Astrocyte of the cerebellum (primary cell): ENCODE data around the gene RASSF9.

ENCODE experiments used
- DNase-seq: peaks from one replicate; pipeline ENCODE4 v3.0.0-alpha.2; 2011; ENCODE audit warnings: low read depth
- H3K4me3 ChIP-seq: 2 replicates; pipeline ENCODE4 v1.5.1; 2011; ENCODE audit warnings: mild to moderate bottlenecking, low read depth, low read length, moderate library complexity
- CTCF ChIP-seq: IDR thresholded peaks from 2 replicates; pipeline ENCODE4 v1.5.1; 2012; ENCODE audit warnings: low read length, low read depth, moderate library complexity, mild to moderate bottlenecking; ENCODE audit errors: missing control alignments
- in situ Hi-C: cut with HindIII; loops from 2 replicates; pipeline ENCODE4 v1.10.0; 2017; ENCODE audit warnings: low sequenced_read_pairs

Gene RASSF9

DNA sequence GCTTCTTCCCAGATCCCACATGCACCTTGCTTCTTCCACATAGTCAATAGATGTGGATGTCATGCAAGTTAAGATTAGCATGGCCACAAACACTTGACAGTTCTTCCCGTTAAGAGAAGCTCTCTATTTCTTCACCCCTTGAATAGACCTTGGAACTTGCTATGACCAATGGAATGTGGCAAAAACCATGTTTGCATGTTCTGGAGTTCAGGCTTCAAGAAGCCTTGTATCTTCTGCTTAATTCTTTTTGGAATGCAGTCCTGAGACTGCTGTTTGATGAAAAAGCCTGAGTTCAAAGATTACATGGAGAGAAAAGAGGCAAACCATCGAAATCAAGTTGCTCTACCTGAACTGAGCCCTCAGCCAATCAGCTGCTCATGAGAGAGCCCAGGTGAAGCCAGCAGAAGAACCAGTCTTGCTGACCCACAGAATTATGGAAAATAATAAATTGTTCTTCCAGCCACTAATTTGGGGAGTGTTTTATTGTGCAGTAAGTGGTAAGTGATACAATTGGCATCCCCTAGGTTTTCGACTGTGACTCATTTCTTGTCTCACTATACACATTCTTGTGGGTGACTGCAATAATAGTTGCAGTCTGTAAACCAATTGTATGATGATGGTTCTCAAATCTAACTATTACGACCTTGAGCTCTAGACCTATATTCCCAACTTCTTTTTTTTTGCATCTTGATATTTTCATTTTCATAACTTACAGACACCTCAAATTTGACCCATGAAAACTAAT lies 12.6 kb downstream of the RASSF9 start:
- in situ Hi-C loops, result no loop called here
- peak; percentile 73 for DNase-seq
- no peak overlapping the region for H3K4me3 ChIP-seq
- no peak for TF ChIP-seq CTCF

DNA sequence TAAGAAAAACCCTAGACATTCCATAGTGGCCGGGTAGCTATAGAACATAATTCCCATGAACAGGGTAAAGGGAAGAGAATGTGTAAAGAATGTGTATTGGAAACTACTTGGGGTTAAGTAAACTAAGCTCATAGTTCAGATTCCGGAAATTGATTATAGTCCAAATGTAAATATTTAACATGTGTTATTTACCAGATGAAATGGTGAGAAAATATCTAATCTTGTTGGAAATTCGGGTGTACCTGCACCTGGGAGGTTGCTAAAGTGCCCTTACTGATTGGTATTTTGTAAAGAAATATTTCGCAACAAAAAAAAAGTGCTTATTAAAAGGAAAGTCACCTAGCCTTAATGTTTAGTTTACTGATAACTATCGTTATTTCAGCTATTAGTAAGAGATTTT lies 14.4 kb downstream of the RASSF9 start:
- no peak for DNase-seq
- in situ Hi-C loops, result no loop called here
- TF ChIP-seq CTCF, result no peak
- H3K4me3 ChIP-seq, result no peak overlapping the region

DNA sequence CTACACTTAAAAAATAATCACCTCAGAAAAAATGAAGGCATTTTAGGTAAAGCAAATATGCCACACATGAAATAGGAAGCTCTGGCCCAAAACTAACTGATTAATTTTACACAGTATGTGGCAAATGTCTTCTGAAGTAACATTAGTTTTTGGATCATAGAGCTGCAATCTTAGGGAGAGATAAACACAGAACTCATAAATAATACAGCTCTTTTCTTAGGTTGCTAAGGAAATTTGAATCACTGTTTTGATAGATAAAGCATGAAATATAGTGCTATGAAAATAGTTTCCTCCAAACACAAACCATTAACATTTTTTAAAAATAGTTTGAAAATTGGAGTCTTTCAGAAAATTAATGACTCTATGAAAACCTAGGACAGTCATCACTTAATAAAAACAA lies 15.0 kb downstream of the RASSF9 start:
- TF ChIP-seq CTCF, result no peak
- no peak overlapping the region for H3K4me3 ChIP-seq
- in situ Hi-C loops, result no loop called here
- no peak for DNase-seq

- DNase-seq, result no peak
- no peak overlapping the region for H3K4me3 ChIP-seq
- no peak for TF ChIP-seq CTCF
- in situ Hi-C loops, result no loop called here
Observed at GRCh38 chr12:85820101-85820500, 16.1 kb downstream of the RASSF9 start.

DNA sequence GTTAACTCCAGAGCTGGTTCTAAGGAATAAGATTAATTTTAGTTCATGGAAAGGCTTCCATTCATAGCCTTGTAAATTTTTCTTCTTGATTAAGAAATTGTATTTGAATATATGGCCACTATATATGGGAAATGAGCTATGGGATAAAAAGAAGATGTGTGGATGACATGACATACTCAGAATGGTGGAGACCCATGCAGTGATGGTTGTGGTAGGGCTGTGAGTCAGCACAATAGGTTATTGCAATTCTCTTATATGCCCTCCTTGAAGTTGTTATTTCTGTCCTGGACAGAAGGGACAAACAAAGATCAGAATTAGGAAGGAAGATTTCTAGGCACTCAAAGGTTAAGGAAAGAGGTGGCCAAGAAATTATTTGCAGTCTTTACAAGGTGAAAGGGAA lies 21.5 kb downstream of the RASSF9 start:
- no peak overlapping the region for H3K4me3 ChIP-seq
- in situ Hi-C loops, result no loop called here
- no peak for DNase-seq
- TF ChIP-seq CTCF, result no peak

- in situ Hi-C loops, result no loop called here
- TF ChIP-seq CTCF, result no peak
- DNase-seq, result no peak
- no peak overlapping the region for H3K4me3 ChIP-seq
Observed at GRCh38 chr12:85814071-85814470, 22.1 kb downstream of the RASSF9 start.
